CD4-positive, alpha-beta memory T cell (primary cell): ENCODE data around the gene NUP214. TPM values are rescaled to one million over a fixed set of nuclear protein-coding genes. Genes with fewer than 3 reads are reported as not detected.
A peak's percentile ranks its signal among the peaks of the same experiment; 100 is the strongest.

Experiments used
- CTCF ChIA-PET: fragments of 350-600 bp; sonication (Branson Sonifier 250); formaldehyde crosslinking; loops from one replicate; lab custom pipeline; 2021; ENCODE audit warnings: inconsistent platforms; ENCODE audit not compliant: partially characterized antibody; lab: Charles Lee
- POLR2A ChIA-PET: fragments of 350-600 bp; sonication (Branson Sonifier 250); formaldehyde crosslinking; loops from one replicate; lab custom pipeline; 2021; ENCODE audit not compliant: partially characterized antibody; lab: Charles Lee
- DNase-seq, 5 donors: peaks; one replicate each; pipeline versions ENCODE4 v3.0.0 to v3.0.0-alpha.2; 2020 to 2022; ENCODE audit warnings: mixed read lengths in 1 of 5
- H3K27ac ChIP-seq: one replicate; pipeline ENCODE4 v1.7.0; 2013; ENCODE audit warnings: low read depth, low read length
- H3K27me3 ChIP-seq: 2 replicates; pipeline ENCODE4 v1.7.0; 2013; ENCODE audit warnings: mild to moderate bottlenecking, low read length, moderate library complexity; ENCODE audit not compliant: insufficient read depth
- H3K36me3 ChIP-seq: 2 replicates; pipeline ENCODE4 v1.7.0; 2013; ENCODE audit warnings: mild to moderate bottlenecking, low read length, moderate library complexity; ENCODE audit not compliant: insufficient read depth
- H3K4me1 ChIP-seq: 2 replicates; pipeline ENCODE4 v1.7.0; 2013; ENCODE audit warnings: mild to moderate bottlenecking, low read length, moderate library complexity; ENCODE audit not compliant: insufficient read depth
- H3K4me3 ChIP-seq, 2 donors: one replicate each; pipeline ENCODE4 v1.7.0; 2013; ENCODE audit warnings: low read length in 2 of 2, mild to moderate bottlenecking in 1 of 2
- H3K9me3 ChIP-seq, 2 donors: one replicate each; pipeline ENCODE4 v1.7.0; 2013; ENCODE audit warnings: low read length in 2 of 2, control low read depth in 1 of 2; ENCODE audit not compliant: control insufficient read depth in 1 of 2
- H3K27ac Mint-ChIP-seq, 7 donors: one replicate each; pipeline ENCODE4 v1.8.0; 2020 to 2021; ENCODE audit warnings: mixed read lengths in 7 of 7, mild to moderate bottlenecking in 6 of 7, inconsistent platforms in 3 of 7, moderate library complexity in 3 of 7
- H3K27me3 Mint-ChIP-seq, 2 donors: one replicate each; pipeline ENCODE4 v1.8.0; 2020 to 2021; ENCODE audit warnings: mixed read lengths in 2 of 2
- H3K36me3 Mint-ChIP-seq, 2 donors: one replicate each; pipeline ENCODE4 v1.8.0; 2020 to 2021; ENCODE audit warnings: mixed read lengths in 2 of 2, inconsistent platforms in 1 of 2, mild to moderate bottlenecking in 1 of 2
- H3K4me1 Mint-ChIP-seq, 4 donors: one replicate each; pipeline ENCODE4 v1.8.0; 2020 to 2021; ENCODE audit warnings: mixed read lengths in 4 of 4, mild to moderate bottlenecking in 1 of 4
- H3K4me3 Mint-ChIP-seq, 8 donors: one replicate each; pipeline ENCODE4 v1.8.0; 2020 to 2021; ENCODE audit warnings: mixed read lengths in 8 of 8, mild to moderate bottlenecking in 7 of 8, moderate library complexity in 6 of 8, inconsistent platforms in 3 of 8
- H3K9me3 Mint-ChIP-seq, 8 donors: one replicate each; pipeline ENCODE4 v1.8.0; 2020 to 2021; ENCODE audit warnings: mixed read lengths in 8 of 8, mild to moderate bottlenecking in 5 of 8, inconsistent platforms in 3 of 8, moderate library complexity in 1 of 8
- intact Hi-C: fragments of 100-400 bp; cut with micrococcal nuclease; formaldehyde crosslinking; loops from one replicate; pipeline ENCODE4 v1.15.1; 2023
- polyA plus RNA-seq, 2 donors: library from polyadenylated mRNA; unstranded; fragments of 300-500 nt; fragmentation: Illumina TruSeq; gene quantifications; one replicate each; pipeline ENCODE4 v1.2.3, GENCODE V29; 2021
- total RNA-seq, 2 experiments: library from RNA; stranded (reverse); gene quantifications; one replicate each; pipeline ENCODE4 v1.2.3, GENCODE V29; 2021

NUP214 gene
- total and polyA plus RNA-seq, 4 experiments from 2014 or later: 6.6 to 79.5 (median 47.2) TPM

GRCh38 chr9:131218370-131218769 lies 93.0 kb downstream of the NUP214 start:
- no peak overlapping the region for H3K4me3 ChIP-seq
- H3K4me1 ChIP-seq: no peaks in the 10 kb centered on the region
- H3K36me3 Mint-ChIP-seq: peaks cover 54 to 55% of the 10 kb centered on the region in 2 donors
- H3K27ac Mint-ChIP-seq: peak overlapping the region in 2 of 7 donors; percentile 39 to 57
- H3K27ac ChIP-seq: no peak overlapping the region
- H3K36me3 ChIP-seq: no peaks in the 10 kb centered on the region
- no peak for DNase-seq
- no peaks in the 10 kb centered on the region for H3K9me3 Mint-ChIP-seq
- H3K4me1 Mint-ChIP-seq: peaks cover 0 to 4% (median 1%) of the 10 kb centered on the region in 4 donors
- H3K27me3 ChIP-seq: no peaks in the 10 kb centered on the region
- intact Hi-C loops: no loop called here
- POLR2A ChIA-PET: no interaction called here
- H3K27me3 Mint-ChIP-seq: no peaks in the 10 kb centered on the region
- CTCF ChIA-PET: interaction anchor here (1.3 kb wide), 1 partner anchor 40 kb away, joined by 4 read pairs; no protein-coding TSS in a partner anchor
- H3K9me3 ChIP-seq: no peaks in the 10 kb centered on the region
- H3K4me3 Mint-ChIP-seq: no peak overlapping the region

GRCh38 chr9:131220485-131220884 lies 95.1 kb downstream of the NUP214 start:
- Mint-ChIP-seq H3K4me3 (no peak overlapping the region), H3K27me3 (no peaks in the 10 kb centered on the region), H3K4me1 (peaks cover 0 to 2% (median under 1%) of the 10 kb centered on the region in 4 donors), H3K36me3 (peaks cover 52 to 54% of the 10 kb centered on the region in 2 donors), H3K9me3 (no peaks in the 10 kb centered on the region), H3K27ac (peak overlapping the region in 2 of 7 donors; percentile 2 to 8)
- H3K27ac ChIP-seq: no peak overlapping the region
- no peaks in the 10 kb centered on the region for H3K4me1 ChIP-seq
- no peaks in the 10 kb centered on the region for H3K9me3 ChIP-seq
- ChIA-PET CTCF (no interaction called here), POLR2A (interaction anchor here (1.5 kb wide), 1 partner anchor 36 kb away, joined by 3 read pairs; no protein-coding TSS in a partner anchor)
- no peaks in the 10 kb centered on the region for H3K36me3 ChIP-seq
- H3K4me3 ChIP-seq: no peak overlapping the region
- H3K27me3 ChIP-seq: no peaks in the 10 kb centered on the region
- intact Hi-C loops: no loop called here
- no peak for DNase-seq

- H3K27me3 ChIP-seq: no peaks in the 10 kb centered on the region
- Mint-ChIP-seq H3K27ac (peak overlapping the region in 1 of 7 donors; percentile 62), H3K27me3 (no peaks in the 10 kb centered on the region), H3K4me1 (peaks cover 0 to 4% (median 1%) of the 10 kb centered on the region in 4 donors), H3K36me3 (peaks cover 51 to 54% of the 10 kb centered on the region in 2 donors), H3K4me3 (no peak overlapping the region), H3K9me3 (no peaks in the 10 kb centered on the region)
- H3K9me3 ChIP-seq: no peaks in the 10 kb centered on the region
- no peak for DNase-seq
- H3K27ac ChIP-seq: no peak overlapping the region
- ChIA-PET POLR2A (interaction anchor here (0.8 kb wide), 1 partner anchor 33 kb away, joined by 3 read pairs; no protein-coding TSS in a partner anchor), CTCF (no interaction called here)
- no peaks in the 10 kb centered on the region for H3K4me1 ChIP-seq
- H3K36me3 ChIP-seq: no peaks in the 10 kb centered on the region
- H3K4me3 ChIP-seq: no peak overlapping the region
- intact Hi-C loops: no loop called here
These were observed 97.1 kb downstream of the NUP214 start for GRCh38 chr9:131222460-131222859.

- ChIA-PET CTCF (no interaction called here), POLR2A (no interaction called here)
- Mint-ChIP-seq H3K27me3 (no peaks in the 10 kb centered on the region), H3K27ac (no peak overlapping the region), H3K4me1 (peaks cover 0 to 4% (median 1%) of the 10 kb centered on the region in 4 donors), H3K9me3 (no peaks in the 10 kb centered on the region), H3K36me3 (peaks cover 42 to 59% of the 10 kb centered on the region in 2 donors), H3K4me3 (no peak overlapping the region)
- no peak overlapping the region for H3K27ac ChIP-seq
- intact Hi-C loops: no loop called here
- no peaks in the 10 kb centered on the region for H3K9me3 ChIP-seq
- H3K4me3 ChIP-seq: no peak overlapping the region
- no peaks in the 10 kb centered on the region for H3K27me3 ChIP-seq
- no peak for DNase-seq
- no peaks in the 10 kb centered on the region for H3K4me1 ChIP-seq
- H3K36me3 ChIP-seq: peaks cover 6% of the 10 kb centered on the region
These were observed 100.8 kb downstream of the NUP214 start for GRCh38 chr9:131226226-131226625.

GRCh38 chr9:131227112-131227958 lies 101.9 kb downstream of the NUP214 start:
- Histone ChIP-seq H3K4me1 (no peaks in the 10 kb centered on the region), H3K27ac (no peak overlapping the region), H3K4me3 (no peak overlapping the region), H3K36me3 (peaks cover 6% of the 10 kb centered on the region), H3K9me3 (no peaks in the 10 kb centered on the region), H3K27me3 (no peaks in the 10 kb centered on the region)
- no peak overlapping the region for H3K4me3 Mint-ChIP-seq
- H3K27me3 Mint-ChIP-seq: no peaks in the 10 kb centered on the region
- H3K4me1 Mint-ChIP-seq: peaks cover 0 to 13% (median 3%) of the 10 kb centered on the region in 4 donors
- no peaks in the 10 kb centered on the region for H3K9me3 Mint-ChIP-seq
- POLR2A ChIA-PET: interaction anchor here (0.6 to 1.2 kb wide), 2 partner anchors 11 to 16 kb away, joined by 4 read pairs; no protein-coding TSS in a partner anchor
- CTCF ChIA-PET: interaction anchor here (0.8 to 1.0 kb wide), 2 partner anchors 47 to 109 kb away, joined by 3 read pairs; no protein-coding TSS in a partner anchor
- peak overlapping the region in 3 of 7 donors; percentile 10 to 79 (median 65) for H3K27ac Mint-ChIP-seq
- peaks cover 49 to 64% of the 10 kb centered on the region in 2 donors for H3K36me3 Mint-ChIP-seq
- intact Hi-C loops: no loop called here
- DNase-seq: no peak

- no peaks in the 10 kb centered on the region for H3K9me3 Mint-ChIP-seq
- peaks cover 0 to 14% (median 4%) of the 10 kb centered on the region in 4 donors for H3K4me1 Mint-ChIP-seq
- peaks cover 6% of the 10 kb centered on the region for H3K36me3 ChIP-seq
- no peaks in the 10 kb centered on the region for H3K27me3 ChIP-seq
- intact Hi-C loops: no loop called here
- H3K4me3 Mint-ChIP-seq: no peak overlapping the region
- H3K27ac ChIP-seq: no peak overlapping the region
- H3K9me3 ChIP-seq: no peaks in the 10 kb centered on the region
- peaks cover 43 to 60% of the 10 kb centered on the region in 2 donors for H3K36me3 Mint-ChIP-seq
- peaks cover under 1% of the 10 kb centered on the region for H3K4me1 ChIP-seq
- no peak overlapping the region for H3K4me3 ChIP-seq
- no peak for DNase-seq
- H3K27me3 Mint-ChIP-seq: no peaks in the 10 kb centered on the region
- ChIA-PET CTCF (interaction anchor here (0.5 to 1.0 kb wide), 3 partner anchors 48 to 108 kb away, joined by 3 read pairs; no protein-coding TSS in a partner anchor), POLR2A (interaction anchor here (0.6 kb wide), 1 partner anchor 16 kb away, joined by 4 read pairs; no protein-coding TSS in a partner anchor)
- peak overlapping the region in 3 of 7 donors; percentile 44 to 84 (median 65) for H3K27ac Mint-ChIP-seq
These were observed 102.6 kb downstream of the NUP214 start for GRCh38 chr9:131227959-131228460.

- Histone ChIP-seq H3K4me3 (no peak overlapping the region), H3K27me3 (no peaks in the 10 kb centered on the region), H3K9me3 (no peaks in the 10 kb centered on the region), H3K27ac (no peak overlapping the region), H3K36me3 (peaks cover 6% of the 10 kb centered on the region), H3K4me1 (peaks cover 10% of the 10 kb centered on the region)
- Mint-ChIP-seq H3K36me3 (peaks cover 45 to 63% of the 10 kb centered on the region in 2 donors), H3K9me3 (no peaks in the 10 kb centered on the region), H3K4me1 (peaks cover 8 to 23% (median 12%) of the 10 kb centered on the region in 4 donors), H3K4me3 (no peak overlapping the region), H3K27me3 (no peaks in the 10 kb centered on the region), H3K27ac (peak overlapping the region in 1 of 7 donors; percentile 36)
- intact Hi-C loops: no loop called here
- ChIA-PET CTCF (no interaction called here), POLR2A (interaction anchor here (1.2 to 11.8 kb wide), 2 partner anchors 28 to 44 kb away, joined by 4 to 237 read pairs; partner anchors contain the start of gene FAM78A)
- DNase-seq: no peak
These were observed 103.6 kb downstream of the NUP214 start for GRCh38 chr9:131228988-131229387.
